ENCODE data around the gene CST3.
"Not testable (repeated sequence)": the region's sequence is repeated elsewhere in the genome, so short reads cannot be mapped to it uniquely, and the experiment has no call there.

CST3 gene

GRCh38 chr20:23646106-23646873 lies 8.5 kb upstream of the CST3 start:
- no peak for DNase-seq (ENCODE audit: low read depth)

DNA sequence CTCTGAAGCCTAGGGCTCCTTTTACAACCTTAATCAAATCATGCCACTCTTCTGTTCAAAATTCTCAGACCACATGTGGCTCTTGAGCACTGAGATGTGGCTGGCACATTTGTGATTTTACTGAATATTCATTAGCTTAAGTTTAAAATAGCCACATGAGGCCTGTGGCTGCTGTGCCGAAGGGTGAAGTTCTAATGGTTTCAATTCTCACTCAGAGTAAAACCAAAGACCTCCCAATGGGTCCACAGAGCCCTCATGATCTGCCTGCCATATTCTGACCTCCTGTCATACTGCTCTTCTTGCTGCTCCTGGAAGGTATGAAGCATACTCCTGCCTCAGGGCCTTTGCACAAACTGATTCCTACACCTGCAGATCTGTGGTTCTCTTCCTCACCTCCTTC lies 7.8 kb upstream of the CST3 start:
- no peak for DNase-seq (ENCODE audit: low read depth)
- H3K4me3 ChIP-seq (ENCODE audit: low read depth, low read length), result no peak overlapping the region

More at GRCh38 chr20:23646106-23646873, 8.5 kb upstream of the CST3 start:
- no peak overlapping the region for H3K4me3 ChIP-seq (ENCODE audit: low read depth, low read length)

DNA sequence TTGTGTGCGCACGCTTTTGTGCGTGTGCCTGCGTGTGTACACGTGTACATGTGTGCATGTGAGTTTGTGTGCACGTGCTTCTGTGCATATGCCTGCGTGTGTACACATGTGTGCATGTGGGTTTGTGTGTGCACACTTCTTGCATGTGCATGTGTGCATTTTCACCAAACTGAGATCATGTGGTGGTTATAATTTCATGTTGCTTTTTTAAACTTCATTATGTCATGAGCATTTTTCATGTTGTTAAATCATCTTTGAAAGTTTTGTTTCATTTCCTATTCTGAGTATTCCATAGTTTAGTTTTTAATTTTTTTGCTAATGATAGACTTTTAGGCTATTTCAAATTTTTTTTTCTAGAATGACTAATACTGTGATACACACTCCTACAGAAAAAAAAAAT lies 6.4 kb upstream of the CST3 start:
- H3K4me3 ChIP-seq (ENCODE audit: low read depth, low read length), result no peak overlapping the region
- DNase-seq (ENCODE audit: low read depth), result no peak

DNA sequence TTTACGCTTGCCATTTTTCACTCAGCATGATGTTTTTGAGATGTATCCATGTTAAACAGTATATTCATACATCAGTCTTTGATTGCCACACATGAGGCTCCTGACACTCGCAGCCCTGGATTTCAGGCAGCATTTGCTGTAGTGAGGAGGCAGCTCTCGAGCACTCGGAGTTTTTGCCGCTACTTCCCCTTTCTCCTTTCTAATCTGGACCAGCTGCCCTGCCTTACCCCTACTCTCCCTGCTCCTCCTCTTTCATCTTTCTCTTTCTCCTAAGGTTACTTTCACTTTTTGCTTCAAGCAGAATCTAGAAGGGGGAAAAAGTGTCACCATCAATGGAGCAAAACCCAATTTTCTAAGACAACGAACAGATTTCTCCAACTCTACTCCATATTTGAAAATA lies 5.9 kb upstream of the CST3 start:
- H3K4me3 ChIP-seq (ENCODE audit: low read depth, low read length), result no peak overlapping the region
- DNase-seq (ENCODE audit: low read depth), result no peak

GRCh38 chr20:23641936-23642751 lies 4.4 kb upstream of the CST3 start:
- no peak overlapping the region for H3K4me3 ChIP-seq (ENCODE audit: low read depth, low read length)
- peak; percentile 80 for DNase-seq (ENCODE audit: low read depth)

DNA sequence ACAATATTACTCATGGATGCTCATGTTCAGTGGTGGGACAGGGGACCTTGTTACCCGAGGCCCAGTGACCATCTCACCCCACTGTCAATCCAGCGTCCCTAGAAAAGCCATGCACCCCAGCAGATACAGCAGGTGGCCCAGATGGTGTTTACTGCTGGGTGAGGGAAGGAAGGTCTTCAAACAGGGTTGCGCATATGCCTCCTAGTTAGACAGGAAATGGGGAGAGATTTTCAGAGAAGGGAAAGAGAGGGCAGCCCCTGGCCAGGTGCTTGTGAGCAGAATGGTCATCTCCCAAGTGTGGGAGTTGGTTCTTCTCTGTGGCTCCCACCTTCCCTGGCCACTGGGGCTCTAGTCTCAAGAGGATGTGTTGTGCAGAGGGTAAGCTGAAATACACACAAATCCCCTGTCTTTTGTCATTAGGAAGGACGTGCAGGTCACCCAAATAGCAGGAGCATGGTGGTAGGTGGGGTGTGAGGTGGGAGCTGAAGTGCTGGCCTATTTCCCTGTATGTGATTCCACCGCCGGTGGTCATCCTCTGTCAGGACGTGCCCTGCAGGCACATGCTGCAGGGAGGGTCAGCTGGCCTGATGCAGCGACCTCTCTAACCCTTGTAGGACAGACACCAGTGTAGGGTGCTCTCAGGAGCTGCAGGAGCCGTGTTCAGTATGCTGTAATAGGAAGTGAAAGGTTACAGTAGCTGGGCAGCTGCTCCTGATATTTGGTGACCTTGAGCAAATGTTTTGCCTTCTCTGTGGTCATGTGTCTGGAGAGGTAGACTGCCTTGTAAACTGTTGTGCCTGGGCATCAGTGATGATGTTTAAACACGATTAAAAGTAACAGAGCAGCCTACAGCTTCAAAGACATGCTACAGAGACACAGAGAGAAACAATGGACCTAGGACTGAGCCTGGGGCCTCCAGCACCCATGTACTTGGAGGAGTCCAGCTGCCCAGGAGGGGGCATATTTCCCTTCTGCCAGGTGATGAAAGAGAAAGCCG lies 3.2 kb upstream of the CST3 start:
- no peak overlapping the region for H3K4me3 ChIP-seq (ENCODE audit: low read depth, low read length)
- no peak for DNase-seq (ENCODE audit: low read depth)

- DNase-seq (ENCODE audit: low read depth), result no peak
These were observed 2.4 kb upstream of the CST3 start for GRCh38 chr20:23640018-23640601.

DNA sequence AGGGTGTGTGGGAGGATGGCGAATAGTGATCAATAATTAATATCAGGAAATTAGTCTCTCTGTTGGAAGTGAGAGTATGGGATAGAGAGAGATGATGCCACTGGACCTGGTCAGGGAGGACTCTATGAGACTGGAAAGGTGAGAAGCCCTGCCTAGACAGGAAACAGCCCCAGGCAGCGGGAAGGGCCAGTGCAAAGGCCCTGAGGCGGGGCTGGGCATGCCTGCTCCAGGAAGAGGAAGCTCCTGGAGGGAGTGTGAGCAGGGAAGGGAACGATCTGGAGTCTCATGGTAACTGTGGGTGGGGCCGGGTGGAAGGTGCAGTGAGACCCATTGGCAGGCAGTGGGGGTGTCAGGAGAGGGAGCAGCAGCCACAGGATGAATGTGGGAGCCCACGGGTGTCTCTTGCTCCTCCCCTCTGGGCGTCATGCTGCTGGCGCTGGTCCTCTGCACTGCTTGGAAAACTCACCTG lies 1.8 kb upstream of the CST3 start:
- H3K4me3 ChIP-seq (ENCODE audit: low read depth, low read length), result no peak overlapping the region
- no peak for DNase-seq (ENCODE audit: low read depth)

More at GRCh38 chr20:23640018-23640601, 2.4 kb upstream of the CST3 start:
- H3K4me3 ChIP-seq (ENCODE audit: low read depth, low read length), result no peak overlapping the region

- H3K4me3 ChIP-seq (ENCODE audit: low read depth, low read length), result no peak overlapping the region
- DNase-seq (ENCODE audit: low read depth), result no peak
These were observed 554 bp upstream of the CST3 start for GRCh38 chr20:23638309-23638708.

- DNase-seq (ENCODE audit: low read depth), result no peak
- H3K4me3 ChIP-seq (ENCODE audit: low read depth, low read length), result peak overlapping the region; percentile 83
These were observed 860 bp downstream of the CST3 start for GRCh38 chr20:23636908-23637281.

- peak overlapping the region; percentile 83 for H3K4me3 ChIP-seq (ENCODE audit: low read depth, low read length)
- DNase-seq (ENCODE audit: low read depth), result no peak
These were observed 1.4 kb downstream of the CST3 start for GRCh38 chr20:23636182-23636907.

DNA sequence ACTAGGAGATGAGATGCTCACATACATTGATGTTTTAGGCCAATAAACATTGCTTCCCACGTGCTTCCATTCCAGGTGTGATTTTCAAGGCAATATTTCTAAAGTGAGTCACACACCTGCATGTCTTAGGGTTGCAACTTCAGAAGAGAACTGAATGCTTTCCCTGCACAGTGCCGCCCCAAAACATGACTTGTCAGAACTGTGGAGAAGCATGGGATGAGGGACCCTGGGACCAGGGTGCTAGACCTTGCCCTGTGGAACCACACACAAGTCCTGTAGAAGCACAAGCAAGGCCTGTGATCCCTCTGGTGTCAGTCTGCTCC lies 2.0 kb downstream of the CST3 start:
- H3K4me3 ChIP-seq (ENCODE audit: low read depth, low read length); DNase-seq (ENCODE audit: low read depth): not testable (repeated sequence)

GRCh38 chr20:23634985-23635767 lies 2.6 kb downstream of the CST3 start:
- no peak overlapping the region for H3K4me3 ChIP-seq (ENCODE audit: low read depth, low read length)
- no peak for DNase-seq (ENCODE audit: low read depth)

DNA sequence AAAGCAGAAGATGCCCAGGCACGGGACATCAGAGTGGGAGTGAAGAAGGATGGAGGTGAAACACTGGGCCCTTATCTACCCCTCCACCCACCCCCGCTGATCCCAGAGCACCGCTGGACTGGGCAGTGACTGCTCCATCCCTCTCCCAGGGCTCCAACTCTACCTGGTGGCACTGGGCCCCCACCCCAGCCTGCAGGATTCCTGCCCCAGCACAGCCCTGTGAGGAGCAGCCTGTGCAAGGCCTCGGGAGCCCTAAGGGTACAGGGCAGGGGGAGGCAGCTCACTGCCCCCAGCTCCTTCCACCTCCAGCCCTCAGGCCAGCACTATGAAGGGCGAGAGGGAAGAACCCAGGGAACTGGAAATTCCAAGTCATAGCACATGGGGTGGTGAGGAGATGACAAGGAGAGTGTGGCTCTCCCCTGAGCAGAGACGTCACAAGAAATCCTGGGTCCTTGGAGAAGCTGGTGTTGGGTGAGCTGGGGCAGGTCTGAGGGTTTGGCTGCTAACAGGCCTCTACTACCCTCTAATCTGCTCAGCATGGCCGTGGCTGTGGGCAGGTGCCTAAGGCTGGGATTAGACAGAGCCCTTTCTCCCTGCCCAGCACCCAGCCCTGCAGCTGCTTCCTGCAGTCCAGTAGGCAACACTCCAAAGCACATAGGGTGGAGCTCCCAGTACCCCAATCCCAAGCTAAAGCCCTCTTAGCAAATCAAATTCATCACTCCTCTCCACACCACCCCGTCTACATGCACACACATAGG lies 3.5 kb downstream of the CST3 start:
- no peak for DNase-seq (ENCODE audit: low read depth)
- no peak overlapping the region for H3K4me3 ChIP-seq (ENCODE audit: low read depth, low read length)

DNA sequence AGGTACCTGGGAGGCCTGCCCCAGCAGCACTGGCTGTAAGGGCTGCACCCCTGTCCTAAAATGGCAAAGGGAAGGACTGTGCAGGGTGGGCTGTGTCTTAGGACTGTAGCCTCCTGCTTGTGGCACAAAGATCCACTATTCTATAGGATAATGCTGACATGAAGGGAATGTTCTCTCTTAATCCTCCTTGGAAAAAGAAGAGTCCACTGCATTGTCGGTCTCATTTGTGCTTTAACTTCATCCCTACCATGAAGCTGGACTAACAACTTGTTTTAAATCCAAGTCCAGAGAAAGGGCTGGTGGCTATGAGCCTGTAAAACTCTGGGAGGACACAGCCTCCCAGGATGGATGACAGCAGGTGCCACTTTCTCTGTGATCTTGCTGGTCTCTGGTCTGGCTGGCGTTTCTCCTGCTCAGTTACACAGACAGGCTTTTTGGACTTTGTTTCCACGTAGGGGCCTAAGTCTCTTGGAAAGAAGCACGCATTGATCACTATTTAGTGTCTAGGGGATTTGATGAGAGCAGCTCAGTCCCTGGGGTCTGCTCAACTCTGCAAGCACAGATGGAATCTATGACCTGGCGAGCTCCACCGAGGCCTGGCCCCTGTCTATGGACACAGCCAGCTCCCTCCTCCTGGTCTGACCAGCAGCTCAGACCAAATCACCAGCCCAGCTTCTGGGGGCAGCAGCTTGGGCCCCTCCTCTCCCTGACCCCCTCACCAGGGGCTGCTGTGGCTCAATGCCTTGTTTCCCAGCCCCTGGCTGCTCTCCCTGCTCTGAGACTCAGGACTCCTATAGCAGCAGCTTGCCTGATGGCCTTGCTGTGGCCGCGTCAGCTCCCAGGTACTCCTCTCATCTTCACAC lies 4.8 kb downstream of the CST3 start:
- DNase-seq (ENCODE audit: low read depth), result no peak
- H3K4me3 ChIP-seq (ENCODE audit: low read depth, low read length), result no peak overlapping the region

- DNase-seq (ENCODE audit: low read depth), result no peak
These were observed 5.6 kb downstream of the CST3 start for GRCh38 chr20:23631981-23632710.

More at GRCh38 chr20:23631981-23632710, 5.6 kb downstream of the CST3 start:
- no peak overlapping the region for H3K4me3 ChIP-seq (ENCODE audit: low read depth, low read length)

Measured in skeletal muscle cell (primary cell).